ENCODE data around the gene RHBG. TPM values are rescaled to one million over a fixed set of nuclear protein-coding genes. Genes with fewer than 3 reads are reported as not detected.

The RHBG gene
- total RNA-seq, 1 donor from 2014 or later = not detected

DNA sequence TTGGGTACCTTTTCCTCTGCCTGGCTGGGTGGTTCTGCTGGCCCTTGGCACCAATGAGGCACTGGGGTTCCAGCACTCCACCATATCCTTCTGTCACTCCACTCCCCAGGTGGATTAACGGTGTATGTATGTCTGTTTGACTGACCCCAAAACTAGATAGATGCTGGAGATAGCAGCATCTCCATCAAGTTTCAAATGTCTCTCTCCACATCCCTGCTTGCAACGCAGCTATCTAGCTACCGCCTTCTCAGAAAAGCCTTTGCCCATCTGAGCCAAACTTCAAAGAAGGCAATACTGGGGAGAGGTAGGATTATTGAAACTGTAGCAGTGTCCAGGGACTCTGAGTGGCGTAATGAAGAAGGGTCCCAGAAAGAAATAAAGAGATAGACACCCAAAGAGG is 64.0 kb downstream of the RHBG start:
- ChIA-PET CTCF (interaction anchor here (1.8 kb wide), 1 partner anchor 47 kb away, joined by 6 read pairs; no protein-coding TSS in a partner anchor), POLR2A (no interaction called here)
- ATAC-seq (ENCODE audit: low read depth) (no peak), DNase-seq (no peak)
- Mint-ChIP-seq H3K4me3 (no peak overlapping the region), H3K36me3 (ENCODE audit: low read depth) (no peaks in the 10 kb centered on the region), H3K4me1 (peaks cover 22% of the 10 kb centered on the region), H3K27me3 (peaks cover 80% of the 10 kb centered on the region), H3K27ac (no peak overlapping the region), H3K9me3 (no peaks in the 10 kb centered on the region)
- intact Hi-C loops (cut with micrococcal nuclease) = no loop called here
- TF ChIP-seq, protein P1, sequence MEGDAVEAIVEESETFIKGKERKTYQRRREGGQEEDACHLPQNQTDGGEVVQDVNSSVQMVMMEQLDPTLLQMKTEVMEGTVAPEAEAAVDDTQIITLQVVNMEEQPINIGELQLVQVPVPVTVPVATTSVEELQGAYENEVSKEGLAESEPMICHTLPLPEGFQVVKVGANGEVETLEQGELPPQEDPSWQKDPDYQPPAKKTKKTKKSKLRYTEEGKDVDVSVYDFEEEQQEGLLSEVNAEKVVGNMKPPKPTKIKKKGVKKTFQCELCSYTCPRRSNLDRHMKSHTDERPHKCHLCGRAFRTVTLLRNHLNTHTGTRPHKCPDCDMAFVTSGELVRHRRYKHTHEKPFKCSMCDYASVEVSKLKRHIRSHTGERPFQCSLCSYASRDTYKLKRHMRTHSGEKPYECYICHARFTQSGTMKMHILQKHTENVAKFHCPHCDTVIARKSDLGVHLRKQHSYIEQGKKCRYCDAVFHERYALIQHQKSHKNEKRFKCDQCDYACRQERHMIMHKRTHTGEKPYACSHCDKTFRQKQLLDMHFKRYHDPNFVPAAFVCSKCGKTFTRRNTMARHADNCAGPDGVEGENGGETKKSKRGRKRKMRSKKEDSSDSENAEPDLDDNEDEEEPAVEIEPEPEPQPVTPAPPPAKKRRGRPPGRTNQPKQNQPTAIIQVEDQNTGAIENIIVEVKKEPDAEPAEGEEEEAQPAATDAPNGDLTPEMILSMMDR (IDR thresholded peaks at IDR 0.05) = no peak

DNA sequence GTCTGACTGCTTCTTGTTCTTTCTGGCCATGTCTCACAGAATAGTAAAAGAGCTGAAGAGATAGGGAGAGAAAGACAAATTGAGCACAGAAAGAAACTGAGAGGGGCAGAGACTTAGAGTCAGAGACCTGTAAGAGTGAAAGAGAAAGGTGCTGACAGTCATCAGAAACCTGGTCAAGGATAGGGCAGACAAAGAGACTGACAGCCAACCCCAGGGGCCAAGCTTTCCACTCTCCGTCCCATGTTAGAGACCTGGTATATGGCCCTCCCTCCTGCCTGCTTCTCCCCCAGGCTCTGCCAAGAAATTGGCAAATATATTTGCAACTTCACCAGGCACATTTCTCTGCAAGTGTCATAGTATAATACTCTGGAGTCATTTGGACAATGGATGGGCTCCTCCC is 64.6 kb downstream of the RHBG start:
- Mint-ChIP-seq H3K27ac (no peak overlapping the region), H3K4me1 (peaks cover 26% of the 10 kb centered on the region), H3K4me3 (no peak overlapping the region), H3K27me3 (peaks cover 80% of the 10 kb centered on the region), H3K9me3 (no peaks in the 10 kb centered on the region), H3K36me3 (ENCODE audit: low read depth) (no peaks in the 10 kb centered on the region)
- TF ChIP-seq, protein P1 (IDR thresholded peaks at IDR 0.05) = no peak
- ChIA-PET POLR2A (no interaction called here), CTCF (interaction anchor here (1.8 kb wide), 1 partner anchor 48 kb away, joined by 6 read pairs; no protein-coding TSS in a partner anchor)
- DNase-seq (no peak), ATAC-seq (ENCODE audit: low read depth) (no peak)
- intact Hi-C loops (cut with micrococcal nuclease) = loop anchor here (2.0 kb wide), 1 partner anchor 13 kb away; no protein-coding TSS in a partner anchor

Other genes with a start within 250 kb of the RHBG start
- 7.0 and 7.4 TPM in 2 replicates for gene SEMA4A, start 215.6 kb upstream of the RHBG start, total RNA-seq
- gene SLC25A44, start 175.1 kb upstream of the RHBG start, total RNA-seq = 17.9 and 26.4 TPM in 2 replicates
- 68.8 and 75.8 TPM in 2 replicates for gene PMF1, start 156.2 kb upstream of the RHBG start, total RNA-seq
- 2.7 and 3.3 TPM in 2 replicates for gene BGLAP, start 127.0 kb upstream of the RHBG start, total RNA-seq
- 1.6 and 1.8 TPM in 2 replicates for gene PAQR6, start 121.2 kb upstream of the RHBG start, total RNA-seq
- gene SMG5, start 86.4 kb upstream of the RHBG start, total RNA-seq = 62.6 and 77.1 TPM in 2 replicates
- gene TMEM79, start 84.9 kb upstream of the RHBG start, total RNA-seq = 5.1 and 5.4 TPM in 2 replicates
- gene GLMP, start 73.5 kb upstream of the RHBG start, total RNA-seq = 15.9 and 16.8 TPM in 2 replicates
- gene VHLL, start 69.9 kb upstream of the RHBG start, total RNA-seq = not detected in 2 replicates
- 255 and 260 TPM in 2 replicates for gene CCT3, start 30.9 kb upstream of the RHBG start, total RNA-seq
- gene TSACC, start 30.7 kb upstream of the RHBG start, total RNA-seq = 0.44 TPM in 1 of 2 replicates, not detected in the other
- 101 and 114 TPM in 2 replicates for gene MEF2D, start 131.6 kb downstream of the RHBG start, total RNA-seq
- gene IQGAP3, start 203.4 kb downstream of the RHBG start, total RNA-seq = 0.22 and 0.29 TPM in 2 replicates
- gene TTC24, start 210.5 kb downstream of the RHBG start, total RNA-seq = 19.6 TPM in 2 replicates
- gene NAXE, start 222.6 kb downstream of the RHBG start, total RNA-seq = 75.6 and 84.5 TPM in 2 replicates
- 64.6 and 71.8 TPM in 2 replicates for gene GPATCH4, start 232.3 kb downstream of the RHBG start, total RNA-seq